Activated T-cell treated with anti-CD3 and anti-CD28 coated beads, Interleukin-2, amount 50 U/mL, for 48 hours (primary cell): ENCODE results near the gene CRHR1.

Experiments used
- DNase-seq, 2 experiments: peaks; one replicate each; pipeline ENCODE4 v3.0.0-alpha.2; 2020

CRHR1 gene

GRCh38 chr17:45870342-45870974 lies 86.3 kb downstream of the CRHR1 start:
- DNase-seq, result no peak

GRCh38 chr17:45871718-45872117 lies 87.6 kb downstream of the CRHR1 start:
- peak in 1 of 2 experiments; percentile 37 for DNase-seq

GRCh38 chr17:45873728-45874127 lies 89.6 kb downstream of the CRHR1 start:
- peak; percentile 42 to 50 for DNase-seq

GRCh38 chr17:45874151-45874550 lies 90.0 kb downstream of the CRHR1 start:
- no peak for DNase-seq

GRCh38 chr17:45876539-45876938 lies 92.4 kb downstream of the CRHR1 start:
- DNase-seq, result no peak

GRCh38 chr17:45877467-45877866 lies 93.3 kb downstream of the CRHR1 start:
- DNase-seq, result no peak

- DNase-seq, result no peak
Measured at GRCh38 chr17:45883063-45883462, 98.9 kb downstream of the CRHR1 start.
